Naive thymus-derived CD4-positive, alpha-beta T cell (primary cell): ENCODE data around the gene ATOSA. TPM values are rescaled to one million over a fixed set of nuclear protein-coding genes. Genes with fewer than 3 reads are reported as not detected.

ENCODE experiments used
- ATAC-seq: fragments of 150-1000 bp; cut with Tn5 transposase; 2 replicates; pipeline ENCODE4 v1.10.0; 2021; ENCODE audit warnings: mild to moderate bottlenecking, moderate library complexity
- CTCF ChIA-PET: fragments of 350-600 bp; sonication (Branson Sonifier 250); formaldehyde crosslinking; loops from one replicate; lab custom pipeline; 2021; ENCODE audit warnings: antibody characterized with exemption; lab: Charles Lee
- POLR2A ChIA-PET: fragments of 350-600 bp; sonication (Branson Sonifier 250); formaldehyde crosslinking; loops from one replicate; lab custom pipeline; 2021; ENCODE audit warnings: antibody characterized with exemption, inconsistent platforms; lab: Charles Lee
- DNase-seq, 9 donors: peaks; one replicate each; pipeline versions ENCODE4 v3.0.0 to v3.0.0-alpha.2; 2020 to 2022; ENCODE audit warnings: mixed read lengths in 1 of 9
- H3K27ac ChIP-seq: one replicate; pipeline ENCODE4 v1.7.0; 2013; ENCODE audit warnings: mild to moderate bottlenecking, low read depth, low read length, moderate library complexity
- H3K27me3 ChIP-seq, 2 donors: one replicate each; pipeline ENCODE4 v1.7.0; 2013; ENCODE audit warnings: low read length in 2 of 2, mild to moderate bottlenecking in 2 of 2, moderate library complexity in 2 of 2; ENCODE audit not compliant: control insufficient read depth in 2 of 2, insufficient read depth in 2 of 2
- H3K36me3 ChIP-seq, 3 experiments: 1 replicate in 2 of 3; 2 replicates in 1 of 3; pipeline ENCODE4 v1.7.0; 2013; ENCODE audit warnings: low read length in 3 of 3, mild to moderate bottlenecking in 3 of 3, moderate library complexity in 1 of 3; ENCODE audit not compliant: insufficient read depth in 3 of 3, control insufficient read depth in 2 of 3
- H3K4me1 ChIP-seq, 2 donors: one replicate each; pipeline ENCODE4 v1.7.0; 2013; ENCODE audit warnings: low read length in 2 of 2, mild to moderate bottlenecking in 2 of 2, moderate library complexity in 1 of 2; ENCODE audit not compliant: control insufficient read depth in 2 of 2, insufficient read depth in 2 of 2
- H3K4me3 ChIP-seq: 2 replicates; pipeline ENCODE4 v1.7.0; 2013; ENCODE audit warnings: mild to moderate bottlenecking, low read length
- H3K9me3 ChIP-seq, 3 experiments: 1 replicate in 2 of 3; 2 replicates in 1 of 3; pipeline ENCODE4 v1.7.0; 2013; ENCODE audit warnings: low read length in 3 of 3; ENCODE audit not compliant: control insufficient read depth in 2 of 3
- H3K27ac Mint-ChIP-seq, 9 donors: one replicate each; pipeline ENCODE4 v1.8.0; 2020 to 2022; ENCODE audit warnings: mixed read lengths in 9 of 9, mild to moderate bottlenecking in 8 of 9, moderate library complexity in 5 of 9, inconsistent platforms in 2 of 9
- H3K27me3 Mint-ChIP-seq, 5 donors: one replicate each; pipeline ENCODE4 v1.8.0; 2021 to 2022; ENCODE audit warnings: mixed read lengths in 5 of 5, mild to moderate bottlenecking in 1 of 5
- H3K36me3 Mint-ChIP-seq, 5 donors: one replicate each; pipeline ENCODE4 v1.8.0; 2020 to 2022; ENCODE audit warnings: mixed read lengths in 5 of 5, mild to moderate bottlenecking in 3 of 5, inconsistent platforms in 1 of 5
- H3K4me1 Mint-ChIP-seq, 7 donors: one replicate each; pipeline ENCODE4 v1.8.0; 2020 to 2022; ENCODE audit warnings: mixed read lengths in 7 of 7, mild to moderate bottlenecking in 3 of 7, inconsistent platforms in 1 of 7
- H3K4me3 Mint-ChIP-seq, 10 donors: one replicate each; pipeline ENCODE4 v1.8.0; 2020 to 2022; ENCODE audit warnings: mild to moderate bottlenecking in 10 of 10, mixed read lengths in 10 of 10, moderate library complexity in 6 of 10, inconsistent platforms in 2 of 10
- H3K9me3 Mint-ChIP-seq, 11 donors: one replicate each; pipeline ENCODE4 v1.8.0; 2020 to 2022; ENCODE audit warnings: mixed read lengths in 11 of 11, mild to moderate bottlenecking in 4 of 11, inconsistent platforms in 1 of 11, moderate library complexity in 1 of 11
- intact Hi-C, 2 donors: fragments of 100-400 bp; cut with micrococcal nuclease; formaldehyde crosslinking; loops; one replicate each; pipeline ENCODE4 v1.15.1; 2023
- polyA plus RNA-seq, 2 donors: library from polyadenylated mRNA; unstranded; fragments of 300-500 nt; fragmentation: Illumina TruSeq; gene quantifications; one replicate each; pipeline ENCODE4 v1.2.3, GENCODE V29; 2021
- total RNA-seq, 6 experiments: library from RNA in 5 of 6; stranded (reverse) in 5 of 6; gene quantifications; 1 replicate in 5 of 6; 2 replicates in 1 of 6; pipeline ENCODE4 v1.2.3 and lab custom pipeline; 2021 to 2026

The ATOSA gene
- total and polyA plus RNA-seq, 7 experiments from 2014 or later = 8.3 to 117 (median 87.8) TPM

DNA sequence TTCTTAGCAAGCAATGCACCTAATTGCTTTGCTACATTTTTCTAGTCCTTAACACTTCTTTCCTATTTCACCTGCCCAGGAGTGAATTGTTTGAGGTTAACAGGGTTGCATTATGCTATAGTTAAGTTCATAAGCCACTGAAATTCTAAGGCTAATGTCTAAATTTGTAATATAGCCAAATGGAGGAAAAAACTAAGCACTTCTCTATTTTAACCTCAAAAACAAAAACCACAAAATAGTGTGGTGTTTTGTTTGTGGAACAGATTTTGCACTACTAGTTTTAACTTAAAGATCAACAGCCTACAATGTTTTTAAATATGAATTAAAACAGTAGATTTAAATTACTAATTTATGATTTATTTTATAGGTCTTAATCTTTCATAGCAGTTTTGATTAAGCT, 5.5 kb downstream of the ATOSA start:
- Histone ChIP-seq H3K4me3 (no peak overlapping the region), H3K27me3 (no peaks in the 10 kb centered on the region), H3K9me3 (no peaks in the 10 kb centered on the region), H3K27ac (no peak overlapping the region), H3K36me3 (peaks cover 2 to 41% (median 13%) of the 10 kb centered on the region in 3 experiments), H3K4me1 (peaks cover 17 to 40% of the 10 kb centered on the region in 2 donors)
- intact Hi-C loops = loop anchor here in 1 of 2 donors (10.0 kb wide), 1 partner anchor 49 kb away; no protein-coding TSS in a partner anchor
- Mint-ChIP-seq H3K9me3 (no peaks in the 10 kb centered on the region), H3K4me3 (peak overlapping the region in 1 of 10 donors; percentile 13), H3K27ac (no peak overlapping the region), H3K4me1 (peaks cover 23 to 67% (median 45%) of the 10 kb centered on the region in 7 donors), H3K27me3 (no peaks in the 10 kb centered on the region), H3K36me3 (peaks cover 22 to 44% (median 42%) of the 10 kb centered on the region in 5 donors)
- CTCF ChIA-PET = interaction anchor here (0.9 to 1.7 kb wide), 2 partner anchors 9 to 61 kb away, joined by 3 to 7 read pairs; no protein-coding TSS in a partner anchor
- no peak for ATAC-seq
- POLR2A ChIA-PET = interaction anchor here (0.6 to 1.4 kb wide), 3 partner anchors 9 to 125 kb away, joined by 3 to 4 read pairs (median 3); no protein-coding TSS in a partner anchor
- no peak for DNase-seq

DNA sequence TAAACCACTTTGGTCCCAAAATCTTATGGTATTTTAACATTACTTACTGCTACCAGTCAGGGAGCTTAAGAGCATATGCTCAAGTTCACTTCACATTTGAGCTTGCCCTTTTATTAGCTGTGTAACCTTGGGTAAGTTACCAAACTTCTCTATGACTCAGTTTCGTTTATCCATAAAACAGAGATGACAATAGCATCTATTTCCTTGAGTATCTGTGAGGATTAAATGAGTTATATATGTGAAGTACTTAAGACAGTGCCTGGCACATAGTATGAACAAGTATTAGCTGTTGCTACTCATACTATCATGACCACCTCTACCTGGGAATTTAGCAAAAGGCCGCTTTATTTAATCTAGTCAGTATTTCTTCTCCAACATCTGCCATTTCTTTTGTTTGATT, 5.9 kb downstream of the ATOSA start:
- Mint-ChIP-seq H3K4me1 (peaks cover 23 to 68% (median 46%) of the 10 kb centered on the region in 7 donors), H3K36me3 (peaks cover 22 to 44% (median 43%) of the 10 kb centered on the region in 5 donors)

DNA sequence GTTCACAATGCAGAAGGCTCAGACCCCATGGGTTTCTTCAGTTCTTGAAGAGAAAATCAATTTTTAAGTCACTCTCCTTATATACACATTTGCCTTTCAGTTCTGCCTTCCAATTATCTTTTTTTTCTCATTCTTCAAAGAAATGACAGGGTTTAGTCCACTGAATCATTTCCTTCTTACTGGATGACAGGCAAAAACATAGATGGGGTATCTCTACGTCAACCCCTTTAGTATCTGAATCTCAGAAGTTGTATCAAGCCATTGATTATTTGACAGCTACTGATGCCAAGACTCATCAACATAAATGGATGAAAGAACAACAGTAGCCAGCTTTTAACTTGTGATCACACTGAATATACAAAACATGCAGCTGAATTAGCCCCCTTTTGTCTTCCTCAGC, 6.5 kb downstream of the ATOSA start:
- Mint-ChIP-seq H3K36me3 (peaks cover 22 to 50% (median 43%) of the 10 kb centered on the region in 5 donors), H3K9me3 (no peaks in the 10 kb centered on the region), H3K4me1 (peaks cover 22 to 68% (median 46%) of the 10 kb centered on the region in 7 donors), H3K4me3 (no peak overlapping the region), H3K27ac (peak overlapping the region in 1 of 9 donors; percentile 62), H3K27me3 (no peaks in the 10 kb centered on the region)
- no peak for ATAC-seq
- no peaks in the 10 kb centered on the region for H3K9me3 ChIP-seq
- no peak overlapping the region for H3K27ac ChIP-seq
- DNase-seq = no peak
- CTCF ChIA-PET = interaction anchor here (0.8 kb wide), 1 partner anchor 341 kb away, joined by 3 read pairs; no protein-coding TSS in a partner anchor
- H3K27me3 ChIP-seq = no peaks in the 10 kb centered on the region
- H3K4me3 ChIP-seq = no peak overlapping the region
- peaks cover 2 to 43% (median 13%) of the 10 kb centered on the region in 3 experiments for H3K36me3 ChIP-seq
- H3K4me1 ChIP-seq = peaks cover 17 to 38% of the 10 kb centered on the region in 2 donors
- POLR2A ChIA-PET = interaction anchor here (1.4 kb wide), 1 partner anchor 10 kb away, joined by 4 read pairs; no protein-coding TSS in a partner anchor
- intact Hi-C loops = loop anchor here in 1 of 2 donors (10.0 kb wide), 1 partner anchor 48 kb away; no protein-coding TSS in a partner anchor

More for the DNA sequence above, 5.9 kb downstream of the ATOSA start:
- H3K27me3 ChIP-seq = no peaks in the 10 kb centered on the region
- DNase-seq = no peak
- H3K9me3 ChIP-seq = no peaks in the 10 kb centered on the region
- ATAC-seq = no peak
- no peaks in the 10 kb centered on the region for H3K9me3 Mint-ChIP-seq
- no peak overlapping the region for H3K27ac ChIP-seq
- no peak overlapping the region for H3K4me3 ChIP-seq
- H3K4me3 Mint-ChIP-seq = peak overlapping the region in 1 of 10 donors; percentile 13
- intact Hi-C loops = loop anchor here in 1 of 2 donors (10.0 kb wide), 1 partner anchor 49 kb away; no protein-coding TSS in a partner anchor
- H3K36me3 ChIP-seq = peaks cover 2 to 38% (median 13%) of the 10 kb centered on the region in 3 experiments
- ChIA-PET POLR2A (interaction anchor here (0.7 to 1.4 kb wide), 2 partner anchors 9 to 12 kb away, joined by 3 to 4 read pairs; no protein-coding TSS in a partner anchor), CTCF (interaction anchor here (0.8 to 1.7 kb wide), 3 partner anchors 9 to 342 kb away, joined by 3 to 7 read pairs (median 3); no protein-coding TSS in a partner anchor)
- H3K4me1 ChIP-seq = peaks cover 17 to 40% of the 10 kb centered on the region in 2 donors
- no peak overlapping the region for H3K27ac Mint-ChIP-seq
- H3K27me3 Mint-ChIP-seq = no peaks in the 10 kb centered on the region

DNA sequence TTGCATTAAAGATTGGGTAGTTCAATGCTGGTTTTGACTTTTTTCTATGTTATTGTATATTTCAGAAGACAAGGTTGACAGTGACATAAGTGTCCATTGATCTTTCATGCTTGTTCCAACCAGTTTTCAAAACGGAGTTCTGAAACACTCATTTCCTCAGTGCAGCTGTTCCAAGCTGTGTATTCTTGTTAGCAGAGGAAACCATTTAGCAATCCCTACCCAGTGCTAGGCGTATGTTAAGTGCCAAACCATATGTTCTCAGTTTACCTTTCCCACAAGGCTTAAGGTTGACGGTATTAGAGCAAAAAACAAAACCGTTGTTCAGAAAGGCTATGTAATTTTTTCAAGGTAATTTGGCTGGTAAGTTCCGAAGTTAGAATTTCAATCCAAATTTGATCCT, 9.1 kb downstream of the ATOSA start:
- POLR2A ChIA-PET = no interaction called here
- H3K27ac Mint-ChIP-seq = peak overlapping the region in 1 of 9 donors; percentile 22
- H3K27me3 ChIP-seq = no peaks in the 10 kb centered on the region

DNA sequence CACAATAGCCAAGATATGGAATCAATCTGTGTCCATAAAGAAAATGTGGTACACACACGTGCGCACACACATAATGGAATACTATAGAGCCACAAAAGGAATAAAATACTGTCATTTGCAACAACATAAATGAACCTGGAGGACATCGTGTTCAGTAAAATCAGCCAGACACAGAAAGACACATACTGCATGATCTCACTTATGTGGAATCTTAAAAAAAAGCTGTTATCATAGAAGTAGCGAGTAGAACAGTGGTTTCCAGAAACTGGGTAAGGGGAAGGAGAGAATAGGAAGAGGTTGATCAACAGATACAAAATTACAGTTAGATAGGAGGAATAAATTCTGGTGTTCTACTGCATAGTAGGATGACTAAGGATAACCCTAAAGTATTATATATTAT, 11.1 kb downstream of the ATOSA start:
- ATAC-seq (no peak), DNase-seq (no peak)
- intact Hi-C loops = no loop called here
- peaks cover 0 to 5% of the 10 kb centered on the region in 2 donors for H3K4me1 ChIP-seq
- no peaks in the 10 kb centered on the region for H3K9me3 ChIP-seq
- Mint-ChIP-seq H3K36me3 (peaks cover 17 to 63% (median 44%) of the 10 kb centered on the region in 5 donors), H3K27ac (no peak overlapping the region), H3K4me3 (no peak overlapping the region), H3K27me3 (no peaks in the 10 kb centered on the region), H3K4me1 (peaks cover 2 to 54% (median 32%) of the 10 kb centered on the region in 7 donors), H3K9me3 (no peaks in the 10 kb centered on the region)
- H3K36me3 ChIP-seq = peaks cover 6 to 64% (median 30%) of the 10 kb centered on the region in 3 experiments
- H3K27ac ChIP-seq = no peak overlapping the region
- no peak overlapping the region for H3K4me3 ChIP-seq
- ChIA-PET CTCF (no interaction called here), POLR2A (no interaction called here)
- H3K27me3 ChIP-seq = no peaks in the 10 kb centered on the region

More for the DNA sequence above, 9.1 kb downstream of the ATOSA start:
- no peaks in the 10 kb centered on the region for H3K9me3 ChIP-seq
- peaks cover 7 to 57% (median 36%) of the 10 kb centered on the region in 7 donors for H3K4me1 Mint-ChIP-seq
- peaks cover 2 to 60% (median 23%) of the 10 kb centered on the region in 3 experiments for H3K36me3 ChIP-seq
- no peaks in the 10 kb centered on the region for H3K9me3 Mint-ChIP-seq
- intact Hi-C loops = loop anchor here in 1 of 2 donors (10.0 kb wide), 1 partner anchor 45 kb away; no protein-coding TSS in a partner anchor
- peaks cover 22 to 59% (median 48%) of the 10 kb centered on the region in 5 donors for H3K36me3 Mint-ChIP-seq
- H3K27me3 Mint-ChIP-seq = no peaks in the 10 kb centered on the region
- H3K4me3 ChIP-seq = no peak overlapping the region
- H3K4me3 Mint-ChIP-seq = no peak overlapping the region
- H3K27ac ChIP-seq = no peak overlapping the region
- DNase-seq (no peak), ATAC-seq (no peak)
- peaks cover 0 to 14% of the 10 kb centered on the region in 2 donors for H3K4me1 ChIP-seq
- CTCF ChIA-PET = no interaction called here

DNA sequence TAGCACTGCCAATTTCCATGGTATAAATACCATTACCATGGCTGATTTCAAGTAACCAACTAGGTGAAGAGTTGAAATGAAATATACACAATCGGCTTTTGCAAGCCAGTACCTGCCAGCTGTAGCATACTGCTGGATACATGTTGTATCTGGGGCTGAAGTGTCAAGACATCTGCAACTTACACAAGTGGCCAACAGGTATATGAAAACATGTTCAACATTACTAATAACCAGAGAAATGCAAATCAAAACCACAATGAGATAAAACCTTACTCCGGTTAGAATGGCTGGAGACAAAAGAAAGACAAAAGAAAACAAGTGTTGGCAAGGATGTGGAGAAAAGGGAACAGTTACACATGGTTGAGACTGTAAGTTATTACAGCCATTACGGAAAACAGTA, 11.6 kb downstream of the ATOSA start:
- intact Hi-C loops = no loop called here
- no peak for ATAC-seq
- no peak for DNase-seq
- H3K27me3 Mint-ChIP-seq = no peaks in the 10 kb centered on the region
- H3K36me3 Mint-ChIP-seq = peaks cover 17 to 61% (median 44%) of the 10 kb centered on the region in 5 donors
- no peaks in the 10 kb centered on the region for H3K9me3 ChIP-seq
- H3K36me3 ChIP-seq = peaks cover 6 to 58% (median 30%) of the 10 kb centered on the region in 3 experiments
- no peaks in the 10 kb centered on the region for H3K9me3 Mint-ChIP-seq
- no peak overlapping the region for H3K4me3 Mint-ChIP-seq
- H3K4me3 ChIP-seq = no peak overlapping the region
- peaks cover 0 to 5% of the 10 kb centered on the region in 2 donors for H3K4me1 ChIP-seq
- POLR2A ChIA-PET = no interaction called here
- no peak overlapping the region for H3K27ac ChIP-seq
- no peak overlapping the region for H3K27ac Mint-ChIP-seq
- CTCF ChIA-PET = no interaction called here
- no peaks in the 10 kb centered on the region for H3K27me3 ChIP-seq
- H3K4me1 Mint-ChIP-seq = peaks cover 2 to 53% (median 34%) of the 10 kb centered on the region in 7 donors
